GM12878 (cell line): ENCODE measurements around the gene SHFL. TPM values are rescaled to one million over a fixed set of nuclear protein-coding genes. Genes with fewer than 3 reads are reported as not detected.

Experiments used
- microRNA-seq: library from miRNA; unstranded; fragments of <30 nt; microRNA quantifications from one replicate; pipeline ENCODE4, GENCODE V29; 2018
- polyA plus RNA-seq, 11 experiments: library from polyadenylated mRNA; depleted of rRNA in 4 of 11; unstranded in 6 of 11; stranded (reverse) in 5 of 11; fragments of >200 nt; fragmentation: Nextera tagmentation in 4 of 11; fragmentation: Illumina TruSeq in 1 of 11; extraction: Ambion mirVana in 4 of 11; extraction: Trizol in 1 of 11; gene quantifications; 1 replicate in 1 of 11; 2 replicates in 10 of 11; pipeline versions ENCODE4 v1.2.1 to v1.2.3, GENCODE V29; 2011 to 2016; ENCODE audit warnings: inconsistent platforms in 2 of 11, missing spikeins in 2 of 11, low read depth in 1 of 11
- small RNA-seq: library from RNA; depleted of rRNA; stranded (forward); fragments of <200 nt; gene quantifications from one replicate; pipeline ENCODE3, GENCODE V24; 2014
- total RNA-seq, 4 experiments: library from RNA; depleted of rRNA in 3 of 4; stranded (reverse); fragments of >200 nt in 3 of 4; fragmentation: Illumina TruSeq in 1 of 4; extraction: Trizol in 1 of 4; gene quantifications; 2 replicates each; pipeline versions ENCODE4 v1.2.1 to v1.2.3, GENCODE V29; 2013 to 2021

Gene SHFL
- total and polyA plus RNA-seq, 10 of the 15 experiments (the other 5 are each of a cell fraction or from before 2014, with no cell fraction given) = 8.0 to 83.8 (median 40.7) TPM

Small RNA genes lying within 50 kb of the gene (microRNA-seq; reads per million reads assigned to microRNA genes)
- not detected for gene MIR5589

Small RNA genes lying within 50 kb of the gene (small RNA-seq; reads per million reads assigned to genes)
- gene MIR5589 (not detected), gene SNORD105 (162 reads per million, percentile 99 among the genes with 10 or more reads in this experiment), gene SNORD105B (20,260 reads per million, percentile 100 among the genes with 10 or more reads in this experiment)

Other genes starting within 250 kb of the SHFL start
Only the 7 nearest of the 16 such genes appear.
- under 0.01 and 0.05 TPM in 2 replicates for gene COL5A3, start 75.8 kb upstream of the SHFL start, total RNA-seq (2014; rRNA removed)
- 0.05 and 0.09 TPM in 2 replicates for gene COL5A3, start 75.8 kb upstream of the SHFL start, total RNA-seq (2014; rRNA removed; fragmentation: Illumina TruSeq; extraction: Trizol)
- gene COL5A3, start 75.8 kb upstream of the SHFL start, total RNA-seq (2021) = 0.18 and 0.19 TPM in 2 replicates
- gene COL5A3, start 75.8 kb upstream of the SHFL start, polyA plus RNA-seq (2011; rRNA removed) = 5.5 and 8.3 TPM in 2 replicates
- gene COL5A3, start 75.8 kb upstream of the SHFL start, polyA plus RNA-seq (2014; fragmentation: Illumina TruSeq; extraction: Trizol) = 0.03 and 0.06 TPM in 2 replicates
- gene COL5A3, start 75.8 kb upstream of the SHFL start, polyA plus RNA-seq (2014; fragmentation: Nextera tagmentation; extraction: Ambion mirVana) = under 1 TPM in 1 of 2 experiments, not detected in 1; 0.04 TPM
- gene COL5A3, start 75.8 kb upstream of the SHFL start, polyA plus RNA-seq (2014; rRNA removed) = 0.10 and 0.13 TPM in 2 replicates
- under 1 TPM in 1 of 2 experiments, not detected in 1; 0.32 TPM for gene COL5A3, start 75.8 kb upstream of the SHFL start, polyA plus RNA-seq (2016; fragmentation: Nextera tagmentation; extraction: Ambion mirVana)
- not detected in 2 replicates for gene RDH8, start 72.8 kb upstream of the SHFL start, total RNA-seq (2014; rRNA removed)
- not detected in 2 replicates for gene RDH8, start 72.8 kb upstream of the SHFL start, total RNA-seq (2014; rRNA removed; fragmentation: Illumina TruSeq; extraction: Trizol)
- not detected in 2 replicates for gene RDH8, start 72.8 kb upstream of the SHFL start, total RNA-seq (2021)
- 0.46 and 0.58 TPM in 2 replicates for gene RDH8, start 72.8 kb upstream of the SHFL start, polyA plus RNA-seq (2011; rRNA removed)
- gene RDH8, start 72.8 kb upstream of the SHFL start, polyA plus RNA-seq (2014; fragmentation: Illumina TruSeq; extraction: Trizol) = not detected in 2 replicates
- gene RDH8, start 72.8 kb upstream of the SHFL start, polyA plus RNA-seq (2014; fragmentation: Nextera tagmentation; extraction: Ambion mirVana) = under 1 TPM in 1 of 2 experiments, not detected in 1; 0.04 TPM
- gene RDH8, start 72.8 kb upstream of the SHFL start, polyA plus RNA-seq (2014; rRNA removed) = 0.05 TPM in 1 of 2 replicates, not detected in the other
- gene RDH8, start 72.8 kb upstream of the SHFL start, polyA plus RNA-seq (2016; fragmentation: Nextera tagmentation; extraction: Ambion mirVana) = not detected
- 13.1 and 17.4 TPM in 2 replicates for gene ANGPTL6, start 16.4 kb downstream of the SHFL start, total RNA-seq (2014; rRNA removed)
- gene ANGPTL6, start 16.4 kb downstream of the SHFL start, total RNA-seq (2014; rRNA removed; fragmentation: Illumina TruSeq; extraction: Trizol) = 6.0 and 7.2 TPM in 2 replicates
- gene ANGPTL6, start 16.4 kb downstream of the SHFL start, total RNA-seq (2021) = 16.5 and 16.8 TPM in 2 replicates
- 10.5 and 23.6 TPM in 2 replicates for gene ANGPTL6, start 16.4 kb downstream of the SHFL start, polyA plus RNA-seq (2011; rRNA removed)
- gene ANGPTL6, start 16.4 kb downstream of the SHFL start, polyA plus RNA-seq (2014; fragmentation: Illumina TruSeq; extraction: Trizol) = 2.3 and 6.6 TPM in 2 replicates
- under 1 TPM; 0.45 to 0.90 TPM for gene ANGPTL6, start 16.4 kb downstream of the SHFL start, polyA plus RNA-seq (2014; fragmentation: Nextera tagmentation; extraction: Ambion mirVana)
- 18.3 and 18.9 TPM in 2 replicates for gene ANGPTL6, start 16.4 kb downstream of the SHFL start, polyA plus RNA-seq (2014; rRNA removed)
- gene ANGPTL6, start 16.4 kb downstream of the SHFL start, polyA plus RNA-seq (2016; fragmentation: Nextera tagmentation; extraction: Ambion mirVana) = 1 to 10 TPM; 1.3 to 4.9 TPM
- 96.5 and 123 TPM in 2 replicates for gene PPAN, start 20.0 kb downstream of the SHFL start, total RNA-seq (2014; rRNA removed)
- gene PPAN, start 20.0 kb downstream of the SHFL start, total RNA-seq (2014; rRNA removed; fragmentation: Illumina TruSeq; extraction: Trizol) = 67.6 and 68.9 TPM in 2 replicates
- gene PPAN, start 20.0 kb downstream of the SHFL start, total RNA-seq (2021) = 147 and 165 TPM in 2 replicates
- 40.1 and 92.2 TPM in 2 replicates for gene PPAN, start 20.0 kb downstream of the SHFL start, polyA plus RNA-seq (2011; rRNA removed)
- 20.3 and 65.0 TPM in 2 replicates for gene PPAN, start 20.0 kb downstream of the SHFL start, polyA plus RNA-seq (2014; fragmentation: Illumina TruSeq; extraction: Trizol)
- 1 to 10 TPM; 2.1 to 7.6 TPM for gene PPAN, start 20.0 kb downstream of the SHFL start, polyA plus RNA-seq (2014; fragmentation: Nextera tagmentation; extraction: Ambion mirVana)
- gene PPAN, start 20.0 kb downstream of the SHFL start, polyA plus RNA-seq (2014; rRNA removed) = 149 and 196 TPM in 2 replicates
- 100 to 1,000 TPM; 163 to 171 TPM for gene PPAN, start 20.0 kb downstream of the SHFL start, polyA plus RNA-seq (2016; fragmentation: Nextera tagmentation; extraction: Ambion mirVana)
- 11.4 and 17.4 TPM in 2 replicates for gene P2RY11, start 25.4 kb downstream of the SHFL start, total RNA-seq (2014; rRNA removed)
- 7.4 and 8.2 TPM in 2 replicates for gene P2RY11, start 25.4 kb downstream of the SHFL start, total RNA-seq (2014; rRNA removed; fragmentation: Illumina TruSeq; extraction: Trizol)
- 42.0 and 46.5 TPM in 2 replicates for gene P2RY11, start 25.4 kb downstream of the SHFL start, total RNA-seq (2021)
- gene P2RY11, start 25.4 kb downstream of the SHFL start, polyA plus RNA-seq (2011; rRNA removed) = 12.5 and 26.5 TPM in 2 replicates
- gene P2RY11, start 25.4 kb downstream of the SHFL start, polyA plus RNA-seq (2014; fragmentation: Illumina TruSeq; extraction: Trizol) = 1.2 and 4.9 TPM in 2 replicates
- gene P2RY11, start 25.4 kb downstream of the SHFL start, polyA plus RNA-seq (2014; fragmentation: Nextera tagmentation; extraction: Ambion mirVana) = under 1 TPM; 0.14 to 0.57 TPM
- gene P2RY11, start 25.4 kb downstream of the SHFL start, polyA plus RNA-seq (2014; rRNA removed) = 32.5 and 39.0 TPM in 2 replicates
- 1 to 10 TPM; 6.7 to 7.0 TPM for gene P2RY11, start 25.4 kb downstream of the SHFL start, polyA plus RNA-seq (2016; fragmentation: Nextera tagmentation; extraction: Ambion mirVana)
- 356 and 362 TPM in 2 replicates for gene EIF3G, start 33.6 kb downstream of the SHFL start, total RNA-seq (2014; rRNA removed)
- 187 and 220 TPM in 2 replicates for gene EIF3G, start 33.6 kb downstream of the SHFL start, total RNA-seq (2014; rRNA removed; fragmentation: Illumina TruSeq; extraction: Trizol)
- gene EIF3G, start 33.6 kb downstream of the SHFL start, total RNA-seq (2021) = 303 and 318 TPM in 2 replicates
- gene EIF3G, start 33.6 kb downstream of the SHFL start, polyA plus RNA-seq (2011; rRNA removed) = 101 and 119 TPM in 2 replicates
- 132 and 219 TPM in 2 replicates for gene EIF3G, start 33.6 kb downstream of the SHFL start, polyA plus RNA-seq (2014; fragmentation: Illumina TruSeq; extraction: Trizol)
- gene EIF3G, start 33.6 kb downstream of the SHFL start, polyA plus RNA-seq (2014; fragmentation: Nextera tagmentation; extraction: Ambion mirVana) = 10 to 100 TPM; 28.0 to 48.5 TPM
- 284 and 299 TPM in 2 replicates for gene EIF3G, start 33.6 kb downstream of the SHFL start, polyA plus RNA-seq (2014; rRNA removed)
- gene EIF3G, start 33.6 kb downstream of the SHFL start, polyA plus RNA-seq (2016; fragmentation: Nextera tagmentation; extraction: Ambion mirVana) = 100 to 1,000 TPM; 201 to 225 TPM
- 87.7 and 114 TPM in 2 replicates for gene DNMT1, start 108.6 kb downstream of the SHFL start, total RNA-seq (2014; rRNA removed)
- gene DNMT1, start 108.6 kb downstream of the SHFL start, total RNA-seq (2014; rRNA removed; fragmentation: Illumina TruSeq; extraction: Trizol) = 67.2 and 70.0 TPM in 2 replicates
- gene DNMT1, start 108.6 kb downstream of the SHFL start, total RNA-seq (2021) = 221 and 238 TPM in 2 replicates
- 100 and 130 TPM in 2 replicates for gene DNMT1, start 108.6 kb downstream of the SHFL start, polyA plus RNA-seq (2011; rRNA removed)
- 132 and 137 TPM in 2 replicates for gene DNMT1, start 108.6 kb downstream of the SHFL start, polyA plus RNA-seq (2014; fragmentation: Illumina TruSeq; extraction: Trizol)
- 100 to 1,000 TPM; 128 to 149 TPM for gene DNMT1, start 108.6 kb downstream of the SHFL start, polyA plus RNA-seq (2014; fragmentation: Nextera tagmentation; extraction: Ambion mirVana)
- gene DNMT1, start 108.6 kb downstream of the SHFL start, polyA plus RNA-seq (2014; rRNA removed) = 107 and 126 TPM in 2 replicates
- gene DNMT1, start 108.6 kb downstream of the SHFL start, polyA plus RNA-seq (2016; fragmentation: Nextera tagmentation; extraction: Ambion mirVana) = 100 to 1,000 TPM; 280 to 290 TPM